ENCODE results near the gene ANKS1A. TPM values are rescaled to one million over a fixed set of nuclear protein-coding genes. Genes with fewer than 3 reads are reported as not detected.

The ANKS1A gene
- total and polyA plus RNA-seq, 3 donors from 2014 or later, result 44.2 to 96.9 (median 95.9) TPM

DNA sequence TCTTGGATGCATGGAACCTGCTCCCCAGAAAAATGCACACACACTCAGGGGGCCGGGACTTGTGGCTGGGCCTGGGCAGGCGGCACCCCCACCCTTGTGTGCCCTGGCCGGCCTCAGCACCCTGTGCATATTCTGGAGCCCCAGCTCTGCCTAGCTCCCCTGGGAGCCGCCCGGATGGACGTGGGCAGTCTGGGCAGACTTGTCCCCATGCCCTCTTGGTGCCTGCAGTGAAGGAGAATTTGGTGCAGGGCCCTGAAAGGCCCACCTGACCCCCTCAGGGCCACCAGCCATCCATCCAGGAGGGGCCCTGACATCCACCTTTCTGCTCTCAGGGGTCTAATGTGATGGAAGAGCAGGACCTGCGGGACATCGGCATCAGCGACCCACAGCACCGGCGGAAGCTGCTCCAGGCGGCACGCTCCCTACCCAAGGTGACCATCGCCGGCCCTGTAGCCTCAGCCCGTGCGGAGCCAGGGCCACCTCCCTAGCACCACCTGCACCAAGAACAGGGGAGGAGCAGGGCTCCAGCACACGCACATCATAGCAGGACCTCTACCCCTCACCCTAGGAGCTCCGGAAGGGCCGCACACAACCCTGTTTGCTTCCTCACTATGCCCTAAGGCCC, 189.3 kb downstream of the ANKS1A start:
- TF ChIP-seq, protein P1, sequence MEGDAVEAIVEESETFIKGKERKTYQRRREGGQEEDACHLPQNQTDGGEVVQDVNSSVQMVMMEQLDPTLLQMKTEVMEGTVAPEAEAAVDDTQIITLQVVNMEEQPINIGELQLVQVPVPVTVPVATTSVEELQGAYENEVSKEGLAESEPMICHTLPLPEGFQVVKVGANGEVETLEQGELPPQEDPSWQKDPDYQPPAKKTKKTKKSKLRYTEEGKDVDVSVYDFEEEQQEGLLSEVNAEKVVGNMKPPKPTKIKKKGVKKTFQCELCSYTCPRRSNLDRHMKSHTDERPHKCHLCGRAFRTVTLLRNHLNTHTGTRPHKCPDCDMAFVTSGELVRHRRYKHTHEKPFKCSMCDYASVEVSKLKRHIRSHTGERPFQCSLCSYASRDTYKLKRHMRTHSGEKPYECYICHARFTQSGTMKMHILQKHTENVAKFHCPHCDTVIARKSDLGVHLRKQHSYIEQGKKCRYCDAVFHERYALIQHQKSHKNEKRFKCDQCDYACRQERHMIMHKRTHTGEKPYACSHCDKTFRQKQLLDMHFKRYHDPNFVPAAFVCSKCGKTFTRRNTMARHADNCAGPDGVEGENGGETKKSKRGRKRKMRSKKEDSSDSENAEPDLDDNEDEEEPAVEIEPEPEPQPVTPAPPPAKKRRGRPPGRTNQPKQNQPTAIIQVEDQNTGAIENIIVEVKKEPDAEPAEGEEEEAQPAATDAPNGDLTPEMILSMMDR (IDR thresholded peaks at IDR 0.05), result no peak
- TF ChIP-seq POLR2A (IDR thresholded peaks at IDR 0.05), result no peak
- intact Hi-C loops (cut with DNase I; ENCODE audit: low total_unique reads), result no loop called here
- Histone ChIP-seq H3K4me3 (no peak overlapping the region), H3K27ac (no peak overlapping the region), H3K36me3 (ENCODE audit: low read depth, missing control alignments) (no peaks in the 10 kb centered on the region), H3K27me3 (no peaks in the 10 kb centered on the region), H3K4me1 (no peaks in the 10 kb centered on the region), H3K9me3 (no peaks in the 10 kb centered on the region)
- no peak for DNase-seq
- WGBS, 2 donors, result 97 to 100% methylated on average over 4 to 14 of the region's 20 CpGs

DNA sequence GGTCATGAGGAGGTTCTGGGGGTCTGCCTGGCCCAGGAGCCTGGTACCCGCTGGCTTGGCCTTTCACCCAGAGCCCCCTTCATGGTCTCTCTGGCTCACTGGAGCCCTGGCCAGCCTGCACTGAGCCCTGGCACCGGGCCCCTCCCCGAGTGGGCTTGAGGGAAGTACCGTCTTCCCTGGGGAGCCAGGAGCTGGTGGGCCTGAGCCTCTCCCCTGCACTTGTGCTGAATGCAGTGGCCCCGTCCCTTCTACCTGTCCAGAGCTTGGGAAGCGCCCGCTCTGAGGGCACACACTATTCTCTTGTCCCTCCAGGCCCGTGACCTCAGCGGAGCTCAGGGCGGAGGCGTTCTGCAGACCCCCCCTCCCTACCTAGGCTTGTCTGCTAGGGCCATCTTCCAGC, 189.8 kb downstream of the ANKS1A start:
- TF ChIP-seq POLR2A (IDR thresholded peaks at IDR 0.05), result no peak
- TF ChIP-seq, protein P1 (IDR thresholded peaks at IDR 0.05), result no peak
- H3K36me3 ChIP-seq (ENCODE audit: low read depth, missing control alignments), result no peaks in the 10 kb centered on the region
- no peak overlapping the region for H3K4me3 ChIP-seq
- no peaks in the 10 kb centered on the region for H3K9me3 ChIP-seq
- H3K27ac ChIP-seq, result no peak overlapping the region
- WGBS, 2 donors, result 94% methylated on average over 10 to 11 of the region's 11 CpGs
- H3K4me1 ChIP-seq, result no peaks in the 10 kb centered on the region
- no peaks in the 10 kb centered on the region for H3K27me3 ChIP-seq
- intact Hi-C loops (cut with DNase I; ENCODE audit: low total_unique reads), result no loop called here
- DNase-seq, result no peak

DNA sequence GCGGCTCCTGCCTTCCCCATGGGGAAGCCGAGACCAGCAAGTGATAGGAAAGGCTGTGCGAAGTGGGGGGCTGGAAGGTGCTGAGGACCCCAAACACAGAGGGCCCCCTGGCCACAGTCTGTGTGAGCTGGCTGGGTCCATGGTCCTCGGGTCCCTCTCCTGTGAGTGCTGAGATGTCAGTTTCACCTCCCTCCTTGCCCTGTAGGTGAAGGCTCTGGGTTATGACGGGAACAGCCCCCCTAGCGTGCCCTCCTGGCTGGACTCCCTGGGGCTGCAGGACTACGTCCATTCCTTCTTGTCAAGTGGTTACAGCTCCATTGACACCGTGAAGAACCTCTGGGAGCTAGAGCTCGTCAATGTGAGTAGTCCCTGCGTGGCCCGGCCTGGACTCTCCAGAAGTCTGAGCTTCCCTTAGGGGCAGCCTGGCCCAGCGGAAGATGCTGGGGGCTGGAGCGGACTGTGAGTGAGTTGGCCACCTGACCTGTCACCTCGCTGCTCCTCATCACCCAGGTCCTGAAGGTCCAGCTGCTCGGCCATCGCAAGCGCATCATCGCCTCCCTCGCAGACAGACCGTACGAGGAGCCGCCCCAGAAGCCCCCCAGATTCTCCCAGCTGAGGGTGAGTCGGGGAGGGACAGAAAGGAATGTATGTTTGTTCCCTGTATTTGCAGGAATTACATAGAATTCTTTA, 190.4 kb downstream of the ANKS1A start:
- 90% methylated on average over 2 to 23 of the region's 23 CpGs for WGBS, 2 donors
- no peak overlapping the region for H3K27ac ChIP-seq
- no peak overlapping the region for H3K4me3 ChIP-seq
- intact Hi-C loops (cut with DNase I; ENCODE audit: low total_unique reads), result no loop called here
- DNase-seq, result no peak
- H3K9me3 ChIP-seq, result no peaks in the 10 kb centered on the region
- H3K4me1 ChIP-seq, result no peaks in the 10 kb centered on the region
- H3K36me3 ChIP-seq (ENCODE audit: low read depth, missing control alignments), result no peaks in the 10 kb centered on the region
- no peaks in the 10 kb centered on the region for H3K27me3 ChIP-seq
- no peak for TF ChIP-seq POLR2A (IDR thresholded peaks at IDR 0.05)
- TF ChIP-seq, protein P1 (IDR thresholded peaks at IDR 0.05), result no peak

DNA sequence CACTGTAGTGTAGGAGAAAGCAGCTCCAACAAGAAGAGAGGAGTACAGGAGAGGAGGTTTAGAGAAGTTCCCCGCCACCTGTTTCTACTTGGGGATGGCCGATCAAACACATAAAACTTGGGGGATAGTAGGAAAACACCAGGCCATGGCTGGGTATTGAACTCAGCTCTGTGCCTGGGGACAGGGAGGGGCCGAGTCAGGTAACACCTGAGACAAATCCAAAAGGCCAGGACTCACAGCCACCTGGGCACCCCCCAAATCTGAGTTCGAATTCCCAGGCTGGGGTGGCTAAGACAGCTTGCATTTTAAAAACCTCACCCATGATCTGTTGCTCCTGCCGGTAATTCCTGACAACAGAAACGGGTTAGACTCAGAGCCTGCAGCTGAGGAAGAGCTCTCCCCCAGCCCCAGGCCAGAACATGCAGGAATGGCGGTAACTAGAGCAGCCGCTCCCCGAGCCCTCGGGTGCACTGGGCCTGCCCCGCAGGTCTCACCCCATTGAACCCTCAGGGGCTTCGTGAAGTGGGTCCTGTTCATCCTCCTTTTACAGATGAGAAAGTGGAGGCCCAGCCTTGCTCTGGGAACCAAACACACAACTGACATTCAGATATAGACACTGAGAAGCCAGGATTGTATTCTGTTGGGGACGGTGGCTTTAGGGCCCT, 191.1 kb downstream of the ANKS1A start:
- intact Hi-C loops (cut with DNase I; ENCODE audit: low total_unique reads), result no loop called here
- H3K27me3 ChIP-seq, result no peaks in the 10 kb centered on the region
- no peaks in the 10 kb centered on the region for H3K36me3 ChIP-seq (ENCODE audit: low read depth, missing control alignments)
- H3K9me3 ChIP-seq, result no peaks in the 10 kb centered on the region
- H3K4me3 ChIP-seq, result no peak overlapping the region
- DNase-seq, result no peak
- WGBS, 2 donors, result 92 to 93% methylated on average over 13 of the region's 13 CpGs
- no peaks in the 10 kb centered on the region for H3K4me1 ChIP-seq
- H3K27ac ChIP-seq, result no peak overlapping the region
- TF ChIP-seq POLR2A (IDR thresholded peaks at IDR 0.05), result no peak
- TF ChIP-seq, protein P1 (IDR thresholded peaks at IDR 0.05), result no peak

All from testis (tissue), 3 donors.